Measurements from ENCODE around the gene CDC42BPB. TPM values are rescaled to one million over a fixed set of nuclear protein-coding genes. Genes with fewer than 3 reads are reported as not detected.

CDC42BPB gene
- total and polyA plus RNA-seq, 2 of the 4 experiments (the other 2 are of a cell fraction): 49.1 to 81.4 TPM

- intact Hi-C loops (cut with micrococcal nuclease) (no loop called here), in situ Hi-C loops (cut with MboI; ENCODE audit: low sequenced_read_pairs) (no loop called here), dilution Hi-C loops (cut with HindIII; ENCODE audit: low sequenced_read_pairs, unreplicated experiment) (no loop called here)
- ATAC-seq (ENCODE audit: low read depth): no peak
- no peak for DNase-seq
- POLR2A ChIA-PET (ENCODE audit: unreplicated experiment): no interaction called here
- Histone ChIP-seq H2AFZ (replicated peaks; ENCODE audit: low read length, poor library complexity) (no peak overlapping the region), H3K23ac (ENCODE audit: low read depth, low read length) (no peak overlapping the region), H3K4me2 (ENCODE audit: low read depth, low read length) (no peak overlapping the region), H3K27ac (ENCODE audit: insufficient read depth, low read length) (no peak overlapping the region), H4K5ac (ENCODE audit: low read depth, low read length) (no peak overlapping the region), H2BK5ac (ENCODE audit: low read depth, low read length, poor library complexity, severe bottlenecking) (no peak overlapping the region), H3K9me3 (ENCODE audit: control insufficient read depth, insufficient read depth, low read length) (no peaks in the 10 kb centered on the region), H3K36me3 (ENCODE audit: control insufficient read depth, insufficient read depth, low read length) (peaks cover 73% of the 10 kb centered on the region), H3K27me3 (ENCODE audit: control insufficient read depth, insufficient read depth, low read length) (no peaks in the 10 kb centered on the region), H3K4me1 (ENCODE audit: control insufficient read depth, insufficient read depth, low read length) (no peaks in the 10 kb centered on the region; the same call in 1 of the 2 replicates), H3K9me1 (ENCODE audit: insufficient read depth, low read length) (peaks cover 4% of the 10 kb centered on the region; the same call in 1 of the 2 replicates), H2AK5ac (ENCODE audit: low read depth, low read length) (no peak overlapping the region), H3K9ac (ENCODE audit: low read depth, low read length) (no peak overlapping the region), H3K56ac (ENCODE audit: extremely low read depth, insufficient read depth, low read length) (no peak overlapping the region), H4K8ac (ENCODE audit: low read depth in 2 of 2, low read length in 2 of 2) (no peak overlapping the region), H3K4ac (ENCODE audit: low read depth, low read length) (no peak overlapping the region), H3K4me3 (ENCODE audit: insufficient read depth, low read depth, low read length) (no peak overlapping the region), H2AK9ac (replicated peaks; ENCODE audit: low read depth, low read length, poor library complexity) (no peak overlapping the region), H3K14ac (replicated peaks; ENCODE audit: low read depth, low read length) (no peak overlapping the region), H2BK20ac (ENCODE audit: low read depth, low read length) (no peak overlapping the region), H4K20me1 (ENCODE audit: insufficient read depth, low read length) (peaks cover 15% of the 10 kb centered on the region), H2BK120ac (ENCODE audit: low read depth, low read length) (no peak overlapping the region), H2BK15ac (ENCODE audit: low read depth, low read length) (no peak overlapping the region), H4K91ac (ENCODE audit: insufficient read depth, low read depth, low read length) (no peak overlapping the region), H3K79me1 (ENCODE audit: low read depth in 1 of 2, low read length in 2 of 2) (peaks cover 0 to 38% of the 10 kb centered on the region in 2 experiments; a peak in 3 of 4 replicates), H3K18ac (ENCODE audit: low read depth, low read length) (no peak overlapping the region)
- no peak for TF ChIP-seq NFE2L2 (IDR thresholded peaks at IDR 0.05; ENCODE audit: low read depth, low read length)
- no peak for TF ChIP-seq BHLHE40 (IDR thresholded peaks at IDR 0.05; ENCODE audit: low read depth, low read length)
- TF ChIP-seq, protein P1, sequence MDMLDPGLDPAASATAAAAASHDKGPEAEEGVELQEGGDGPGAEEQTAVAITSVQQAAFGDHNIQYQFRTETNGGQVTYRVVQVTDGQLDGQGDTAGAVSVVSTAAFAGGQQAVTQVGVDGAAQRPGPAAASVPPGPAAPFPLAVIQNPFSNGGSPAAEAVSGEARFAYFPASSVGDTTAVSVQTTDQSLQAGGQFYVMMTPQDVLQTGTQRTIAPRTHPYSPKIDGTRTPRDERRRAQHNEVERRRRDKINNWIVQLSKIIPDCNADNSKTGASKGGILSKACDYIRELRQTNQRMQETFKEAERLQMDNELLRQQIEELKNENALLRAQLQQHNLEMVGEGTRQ (IDR thresholded peaks at IDR 0.05; ENCODE audit: low read depth, low read length): no peak
- TF ChIP-seq FOS (IDR thresholded peaks at IDR 0.05; ENCODE audit: low read depth, low read length): no peak
- TF ChIP-seq CTCF (conservative IDR thresholded peaks at IDR 0.05; ENCODE audit: low read depth, low read length): no peak
- CTCF ChIA-PET: no interaction called here
- no TSS peak for BruUV-seq (replicated peaks)
- WGBS, 2 experiments (ENCODE audit: extremely low coverage in 2 of 2, insufficient read length in 1 of 2): 80% methylated on average over 7 of the region's 43 CpGs; no CpG with 5 or more reads in 1 of the 2 experiments
These were observed 117.4 kb downstream of the CDC42BPB start for GRCh38 chr14:102939820-102940561.
